NOMO-1 treated with dmso at 0.1 percent for 144 hours (cell line): Measurements from ENCODE around the gene IQSEC2.

Experiments
- DNase-seq: peaks from one replicate; lab custom pipeline; 2025; ENCODE audit not compliant: unreplicated experiment; lab: John Stamatoyannopoulos, UW

IQSEC2 gene

DNA sequence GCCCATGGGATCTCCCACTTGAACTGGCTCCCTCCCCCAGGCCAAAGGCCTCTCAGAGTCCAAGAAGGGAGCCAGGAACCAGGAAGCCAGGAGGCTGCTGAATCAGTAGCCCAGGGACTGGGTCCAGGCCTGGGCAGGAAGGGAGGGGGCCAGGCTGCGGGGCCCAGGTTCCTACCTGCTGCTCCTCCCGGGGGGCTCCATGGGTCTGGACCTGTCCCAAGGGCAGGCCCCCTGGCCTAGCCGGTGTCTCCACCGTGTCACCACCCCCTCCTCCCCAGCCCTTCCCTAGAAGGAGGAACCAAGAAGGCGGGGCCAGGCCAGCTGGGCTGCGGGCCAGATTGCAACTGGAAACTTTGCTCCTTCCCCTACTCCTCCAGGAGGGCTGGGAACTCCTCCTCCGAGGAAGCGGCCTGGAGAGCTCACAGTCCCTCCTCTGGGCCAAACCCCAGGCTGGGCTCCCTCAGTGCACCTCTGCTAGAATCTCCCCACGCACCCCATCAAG, at the start of gene IQSEC2:
IQSEC2 (minus strand) TSS at position 264 of the 502 bp plus-strand sequence.
- no peak for DNase-seq

DNA sequence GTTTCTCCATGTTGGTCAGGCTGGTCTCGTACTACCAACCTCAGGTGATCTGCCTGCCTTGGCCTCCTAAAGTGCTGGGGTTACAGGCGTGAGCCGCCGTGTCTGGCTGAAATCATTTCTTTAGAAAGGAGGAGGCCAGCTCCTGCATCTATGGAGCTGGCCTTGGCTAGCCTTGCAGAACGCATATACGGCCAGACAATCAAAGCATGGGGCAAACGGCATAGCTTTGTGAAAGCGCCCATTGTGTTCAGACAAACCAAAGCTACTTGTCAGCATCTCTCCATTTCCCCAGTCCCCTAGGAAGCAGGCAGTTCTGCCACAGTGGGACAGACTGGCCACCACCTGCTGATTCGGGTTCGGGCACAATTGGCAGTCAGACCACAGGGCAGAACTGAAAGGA, 48.9 kb upstream of the IQSEC2 start:
- DNase-seq, result no peak

DNA sequence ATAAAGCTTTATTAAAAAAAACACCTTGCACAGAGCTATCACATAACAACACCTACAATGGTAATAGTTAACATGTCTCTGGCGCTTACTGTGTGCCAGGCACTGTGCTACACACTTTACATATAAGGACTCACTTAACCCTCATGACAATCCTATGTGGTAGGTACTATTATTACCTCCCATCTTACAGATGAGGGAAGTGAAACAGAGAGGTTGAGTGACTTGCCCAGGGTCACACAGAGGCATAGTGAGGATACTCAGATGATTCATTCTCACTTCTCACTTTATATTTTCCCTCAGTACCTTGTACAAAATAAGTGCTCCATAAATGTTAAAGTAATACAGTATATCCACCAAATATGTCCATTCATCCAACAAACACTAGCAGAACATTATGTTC, 43.4 kb upstream of the IQSEC2 start:
- DNase-seq, result no peak

DNA sequence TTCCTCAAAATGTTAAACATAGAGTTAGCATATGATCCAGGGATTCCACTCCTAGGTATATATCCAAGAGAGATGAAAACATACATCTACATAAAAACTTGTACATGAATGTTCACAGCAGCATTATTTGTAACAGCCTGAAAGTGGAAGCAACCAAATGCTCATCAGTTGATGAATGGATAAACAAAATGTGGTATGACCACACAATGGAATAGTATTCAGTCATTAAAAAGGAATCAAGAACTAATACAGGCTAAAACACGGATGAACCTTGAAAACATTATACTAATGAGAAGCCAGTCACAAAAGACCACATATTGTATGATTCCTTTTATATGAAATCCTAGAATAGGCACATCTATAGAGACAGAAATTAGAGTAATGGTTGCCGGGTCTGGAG, 42.7 kb upstream of the IQSEC2 start:
- DNase-seq, result no peak

DNA sequence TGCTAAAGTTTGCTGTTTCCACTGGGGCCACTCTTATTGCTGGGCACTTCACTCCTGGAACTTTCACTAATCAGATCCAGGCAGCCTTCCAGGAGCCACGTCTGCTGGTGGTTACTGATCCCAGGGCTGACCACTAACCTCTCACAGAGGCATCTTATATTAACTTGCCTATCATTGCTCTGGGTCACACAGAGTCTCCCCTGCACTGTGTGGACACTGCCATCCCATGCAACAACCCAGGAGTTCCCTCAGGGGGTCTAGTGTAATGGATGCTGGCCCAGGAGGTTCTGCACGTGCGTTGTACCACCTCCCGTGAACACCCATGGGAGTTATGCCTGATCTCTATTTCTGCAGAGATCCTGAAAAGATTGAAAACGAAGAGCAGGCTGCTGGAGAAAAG, 41.8 kb upstream of the IQSEC2 start:
- no peak for DNase-seq

DNA sequence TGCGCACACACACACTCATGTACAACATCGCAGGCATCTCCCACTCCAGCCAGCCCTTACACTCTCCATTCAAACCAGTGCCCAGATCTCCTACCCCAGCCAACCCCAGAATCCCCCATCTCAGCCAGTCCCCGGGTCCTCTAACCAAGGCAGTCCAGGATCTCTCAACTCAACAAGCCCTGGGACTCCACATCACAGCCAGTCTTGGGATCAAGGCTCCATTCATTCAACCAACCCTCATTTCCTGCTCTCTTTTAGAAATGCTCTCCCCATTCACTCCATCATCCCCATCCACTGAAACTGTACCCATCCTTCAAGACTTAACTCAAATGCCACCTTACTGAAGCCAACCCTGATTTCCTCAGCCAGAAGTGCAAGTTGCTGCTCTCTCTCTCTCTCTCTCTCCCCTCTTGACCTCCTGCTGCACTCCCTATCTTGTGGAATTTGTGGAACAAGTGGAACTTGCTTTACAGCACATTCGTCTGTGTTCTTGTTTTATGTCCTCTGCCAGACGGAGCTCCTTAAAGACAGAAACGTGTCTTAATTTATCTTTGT, 40.6 kb upstream of the IQSEC2 start:
- no peak for DNase-seq

DNA sequence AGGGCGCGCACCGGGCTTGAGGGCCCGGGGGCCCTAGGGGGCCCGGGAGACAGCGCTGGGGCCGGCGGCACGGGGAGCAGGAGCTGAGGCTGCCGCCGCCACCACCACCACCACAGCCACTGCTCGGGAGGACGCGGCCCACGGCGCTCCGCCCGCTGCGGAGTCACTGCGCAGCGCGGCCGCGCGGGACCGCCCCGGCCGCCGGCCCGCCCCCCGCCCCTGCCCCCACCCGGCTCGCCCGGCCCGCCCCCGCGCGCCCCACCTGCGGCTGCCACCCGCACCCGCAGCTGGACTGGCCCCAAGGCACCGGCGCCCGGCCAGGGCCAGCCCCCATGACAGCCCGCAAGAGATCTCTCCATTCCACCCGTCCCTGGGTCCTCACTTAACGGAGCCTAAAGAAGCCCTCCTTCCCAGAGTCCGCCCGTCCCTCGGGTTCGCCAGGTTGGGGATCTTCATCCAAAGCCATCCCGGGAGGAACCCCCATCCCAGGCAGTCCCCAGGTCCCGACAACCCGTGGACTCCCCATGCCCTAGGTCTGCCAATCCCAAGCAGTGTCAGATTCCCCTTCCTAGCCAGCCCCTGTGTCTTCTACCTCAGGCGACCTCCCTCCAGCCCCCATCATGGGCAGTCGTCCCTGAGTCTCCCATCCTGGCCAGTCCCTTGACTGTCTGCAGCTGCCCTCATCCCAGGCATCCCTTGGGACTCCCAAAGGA, 40.0 kb upstream of the IQSEC2 start:
- DNase-seq, result no peak

DNA sequence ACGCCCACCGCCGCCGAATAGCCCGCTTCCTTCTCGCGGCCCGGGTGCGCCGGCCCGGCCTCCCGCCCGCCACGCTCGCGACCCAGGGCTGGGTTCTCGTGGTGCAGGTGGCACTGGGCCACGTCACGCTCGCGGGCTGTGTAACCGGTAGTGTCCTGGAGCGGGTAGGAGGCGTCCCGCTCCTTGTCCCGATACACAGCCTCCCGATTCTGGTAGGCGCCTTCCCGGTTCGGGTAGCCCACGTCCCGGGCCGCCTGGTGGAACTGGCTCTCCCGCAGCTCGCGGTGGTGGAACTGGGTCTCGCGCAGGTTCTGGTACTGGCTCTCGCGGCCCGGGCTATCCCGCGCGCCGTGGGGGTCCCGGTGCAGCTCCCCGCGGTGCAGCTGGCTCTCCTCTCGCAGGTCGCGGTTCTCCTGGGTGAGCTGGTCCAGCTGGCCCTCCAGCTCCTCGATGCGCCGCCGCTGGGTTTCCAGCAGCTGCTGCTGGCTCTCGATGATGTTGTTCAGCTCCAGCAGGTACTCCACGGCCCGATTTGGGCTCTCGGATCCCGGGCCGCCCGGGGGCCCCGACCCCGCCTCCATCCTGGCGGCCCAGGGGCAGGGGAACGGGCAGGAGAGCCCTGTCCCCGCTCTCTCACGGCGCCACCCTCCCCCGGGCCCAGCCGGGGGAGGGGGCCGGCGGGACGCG, 39.3 kb upstream of the IQSEC2 start:
- DNase-seq, result no peak

DNA sequence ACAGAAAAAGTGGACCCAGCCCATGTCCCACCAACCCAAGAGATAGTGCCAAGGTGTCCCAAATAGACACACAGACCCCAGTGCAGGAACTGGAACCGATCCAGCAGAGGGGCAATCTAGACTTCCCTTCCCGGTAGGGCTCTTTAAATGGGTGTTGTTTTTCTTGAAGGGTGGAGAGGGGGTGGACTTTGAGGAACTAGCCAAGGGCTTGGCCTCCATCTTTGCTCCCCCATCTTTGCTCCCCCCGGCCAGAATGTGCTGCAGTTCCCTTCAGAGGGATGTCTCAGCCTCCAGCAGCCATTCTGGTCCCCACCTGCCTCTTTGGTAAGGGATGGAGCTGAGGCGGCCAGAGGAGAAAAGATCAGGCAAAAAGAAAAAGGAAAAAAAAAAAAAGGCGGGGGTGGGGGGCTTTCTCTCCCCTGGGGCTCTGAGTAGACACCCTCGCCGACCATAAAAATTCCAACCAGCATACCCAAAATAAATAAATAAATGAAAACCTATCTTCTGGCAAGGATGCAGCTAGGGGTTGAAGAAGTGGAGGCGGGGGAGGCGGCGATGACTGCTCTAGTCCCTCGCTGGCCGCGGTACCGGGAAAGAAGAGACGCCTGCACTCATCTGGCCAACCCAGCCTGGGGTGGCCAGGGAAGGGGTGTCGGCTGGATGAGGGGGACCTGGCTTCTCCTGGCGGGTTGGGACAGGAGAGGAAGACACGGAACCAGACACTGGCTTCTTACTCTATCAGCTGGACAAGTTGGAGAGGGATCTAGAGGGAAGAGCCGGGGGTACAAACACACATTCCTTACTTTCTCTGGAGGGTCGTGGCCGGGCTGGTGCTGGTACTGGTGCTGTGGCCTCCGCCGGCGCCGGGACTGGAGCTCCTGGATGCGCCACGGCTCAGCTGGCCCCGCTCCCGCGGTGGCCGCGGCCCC, 38.5 kb upstream of the IQSEC2 start:
- no peak for DNase-seq

DNA sequence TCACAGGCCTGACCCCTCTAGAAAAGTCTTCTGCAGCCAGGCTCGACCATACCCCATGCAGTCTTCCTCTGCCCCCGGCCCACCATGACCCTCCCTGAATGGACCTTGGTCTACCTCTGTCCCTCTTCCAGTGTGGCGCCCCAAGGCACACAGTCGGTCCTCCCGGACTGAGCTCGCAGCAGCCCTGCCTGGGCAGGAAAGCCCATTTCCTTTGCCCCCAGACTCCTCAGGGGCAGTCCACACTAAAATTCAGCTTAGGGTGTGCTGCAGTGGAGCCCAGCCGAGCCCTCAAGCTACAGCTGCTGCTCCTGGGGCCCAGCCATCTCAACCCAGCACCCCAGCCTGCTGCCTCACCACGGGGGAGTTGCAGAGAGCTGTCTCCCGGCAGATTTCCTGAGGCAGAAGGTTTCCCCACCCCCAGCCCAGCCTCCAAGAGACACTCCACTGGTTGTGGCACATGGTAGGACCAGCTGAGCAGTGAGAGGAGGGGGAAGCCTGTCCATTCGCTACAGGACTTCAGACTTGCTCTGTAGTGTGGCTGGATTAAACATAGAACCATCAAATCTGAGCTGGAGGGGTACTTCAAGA, 37.5 kb upstream of the IQSEC2 start:
- no peak for DNase-seq

DNA sequence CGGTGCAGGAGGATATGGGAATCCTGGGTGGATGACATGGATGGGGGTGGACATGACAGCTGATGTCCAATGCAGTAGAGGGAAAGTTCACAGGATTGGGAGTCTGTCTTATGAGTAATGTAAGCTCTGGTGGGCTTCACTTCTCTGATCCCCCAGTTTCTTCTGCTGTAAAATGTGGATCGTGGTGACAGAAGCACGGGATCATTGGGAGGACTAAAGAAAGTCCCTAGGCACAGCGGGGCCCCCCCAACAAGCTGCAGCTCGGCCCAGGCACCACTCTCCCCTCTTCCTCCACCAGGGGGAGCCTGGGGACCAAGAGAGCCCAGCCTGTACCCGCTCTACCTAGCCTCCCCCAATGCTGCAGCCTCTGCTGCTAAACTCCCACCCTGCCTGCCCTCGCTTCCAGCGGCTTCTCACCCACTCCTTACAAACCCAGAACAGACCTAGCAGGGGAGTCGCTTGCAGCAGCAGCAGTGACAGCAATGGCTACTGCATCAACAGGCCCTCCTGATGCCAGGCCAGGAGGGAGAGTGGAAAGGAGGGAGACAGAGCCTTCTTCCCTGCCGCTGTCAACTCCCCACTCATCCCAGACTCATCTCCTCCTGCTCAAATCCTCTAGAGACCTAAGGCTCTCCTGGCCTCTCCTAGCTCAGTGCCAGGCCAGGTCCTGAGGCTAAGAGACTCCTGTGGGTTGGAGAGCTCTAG, 36.1 kb upstream of the IQSEC2 start:
- peak; percentile 68 for DNase-seq

DNA sequence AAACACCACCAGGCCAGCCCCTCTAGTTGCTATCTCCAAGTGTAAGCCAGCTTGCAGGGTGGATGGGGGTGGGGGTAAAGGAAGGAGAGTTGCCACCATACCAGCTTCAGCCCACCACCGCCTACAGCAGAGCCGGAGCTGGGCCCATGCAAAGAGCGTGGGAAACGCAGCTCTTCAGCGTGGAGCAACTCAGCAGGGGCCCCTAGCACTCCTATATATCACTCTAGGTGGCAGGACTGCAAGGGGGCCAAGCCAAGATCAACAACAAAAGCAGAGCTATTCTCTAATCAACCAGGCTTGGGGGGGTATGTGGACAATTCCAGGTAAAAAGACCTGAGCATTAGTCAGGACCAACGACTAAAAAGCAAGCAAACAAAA, 35.5 kb upstream of the IQSEC2 start:
- no peak for DNase-seq

DNA sequence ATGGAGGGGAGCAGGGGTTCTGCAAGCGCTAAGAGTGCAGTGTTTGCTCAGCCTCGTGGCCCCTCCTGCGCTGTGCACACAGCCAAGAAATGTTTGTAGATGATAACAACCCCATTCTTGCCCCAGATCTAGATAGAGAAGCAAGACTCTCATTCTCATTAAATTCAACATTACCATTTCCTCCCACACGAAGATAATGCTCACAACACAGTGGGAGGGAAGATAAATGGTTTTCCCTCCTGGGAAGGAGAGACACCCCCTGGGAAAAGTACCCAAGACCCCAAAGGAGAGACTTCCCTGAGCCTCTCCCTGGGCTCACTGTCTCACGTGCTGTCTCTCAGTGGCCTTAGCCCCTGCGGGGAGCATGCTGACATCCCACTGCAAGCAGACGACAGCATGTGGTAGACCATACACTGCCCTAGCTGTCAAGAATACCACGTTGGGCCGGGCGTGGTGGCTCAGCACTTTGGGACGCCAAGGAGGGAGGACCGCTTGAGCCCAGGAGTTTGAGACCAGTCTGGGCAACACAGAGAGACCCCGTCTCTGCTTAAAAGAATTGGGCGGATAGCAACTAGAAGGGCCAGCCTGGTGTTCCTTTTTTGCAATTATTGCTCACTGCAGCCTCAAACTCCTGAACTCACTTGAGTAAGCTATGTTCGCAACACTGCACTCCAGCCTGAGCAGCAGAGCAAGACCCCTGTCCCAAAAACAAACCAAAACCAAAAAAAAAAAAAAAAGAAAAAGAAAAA, 34.9 kb upstream of the IQSEC2 start:
- DNase-seq, result no peak

DNA sequence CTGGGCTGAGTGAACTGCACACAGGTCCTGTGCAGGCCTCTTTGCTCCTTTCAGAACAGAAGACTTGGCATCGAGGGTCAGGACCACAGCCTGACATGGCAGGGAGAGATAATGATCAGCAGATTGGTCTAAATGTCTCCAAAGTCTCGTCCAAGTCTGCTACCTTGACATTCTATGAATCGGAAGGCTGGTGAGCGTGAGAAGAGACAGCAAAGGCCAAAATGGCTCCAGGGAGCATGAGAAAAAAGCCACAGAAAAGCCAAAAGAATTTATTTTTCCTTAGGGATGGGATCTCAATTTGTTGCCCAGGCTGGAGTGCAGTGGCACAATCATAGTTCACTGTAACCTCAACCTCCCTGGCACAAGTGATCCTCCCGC, 32.3 kb upstream of the IQSEC2 start:
- no peak for DNase-seq

DNA sequence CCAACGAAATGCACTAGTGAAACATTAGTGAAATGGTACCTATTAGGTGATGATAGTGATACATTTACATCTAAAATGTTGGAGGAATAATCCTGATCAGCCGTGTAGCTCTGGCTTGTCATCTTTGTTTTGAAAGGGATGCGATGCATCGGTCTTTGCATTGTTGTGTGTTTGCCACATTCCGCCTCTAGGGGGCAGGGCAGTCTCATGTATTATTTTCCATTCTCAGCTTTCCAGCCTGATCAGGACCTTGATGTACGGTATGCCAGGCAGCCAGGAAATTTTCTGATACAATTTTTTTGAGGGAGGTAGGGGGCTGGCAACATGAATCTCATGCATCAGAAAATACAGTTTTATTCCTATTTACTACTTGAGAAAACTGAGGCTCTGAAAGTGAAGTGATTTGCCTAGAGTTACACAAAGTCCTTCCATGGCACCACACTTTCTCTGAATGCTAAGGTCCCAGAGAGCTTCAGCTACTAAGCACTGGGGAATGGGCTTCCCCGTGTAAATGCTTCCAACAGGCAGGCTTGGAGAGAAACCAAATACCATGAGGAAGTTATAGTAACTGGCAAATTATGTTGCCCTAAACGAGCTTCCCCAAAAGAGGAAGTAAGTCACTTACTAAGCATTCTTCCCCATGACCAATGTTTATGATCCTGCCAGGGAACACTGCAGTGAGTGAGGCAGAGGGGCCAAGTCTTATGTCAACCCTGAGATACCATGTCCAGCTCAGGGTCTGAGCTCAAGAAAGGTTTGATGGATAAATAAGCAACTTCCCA, 31.8 kb upstream of the IQSEC2 start:
- DNase-seq, result peak; percentile 70

DNA sequence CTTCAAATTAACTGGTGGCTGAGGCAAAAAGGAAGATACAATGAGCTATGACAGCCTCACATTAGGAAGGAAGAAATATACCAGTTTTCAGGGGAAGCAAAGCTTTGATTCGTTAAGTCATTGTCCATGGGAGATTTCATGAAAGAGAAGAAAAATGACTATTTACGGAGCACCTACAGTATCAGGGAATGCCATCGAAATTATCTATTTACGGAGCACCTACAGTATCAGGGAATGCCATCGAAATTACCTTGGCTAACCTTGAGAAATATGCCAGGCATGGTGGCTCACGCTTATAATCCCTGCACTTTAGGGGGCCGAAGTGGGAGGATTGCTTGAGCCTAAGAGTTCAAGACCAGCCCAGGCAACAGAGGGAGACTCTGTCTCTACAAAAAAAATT, 28.5 kb upstream of the IQSEC2 start:
- DNase-seq, result no peak

DNA sequence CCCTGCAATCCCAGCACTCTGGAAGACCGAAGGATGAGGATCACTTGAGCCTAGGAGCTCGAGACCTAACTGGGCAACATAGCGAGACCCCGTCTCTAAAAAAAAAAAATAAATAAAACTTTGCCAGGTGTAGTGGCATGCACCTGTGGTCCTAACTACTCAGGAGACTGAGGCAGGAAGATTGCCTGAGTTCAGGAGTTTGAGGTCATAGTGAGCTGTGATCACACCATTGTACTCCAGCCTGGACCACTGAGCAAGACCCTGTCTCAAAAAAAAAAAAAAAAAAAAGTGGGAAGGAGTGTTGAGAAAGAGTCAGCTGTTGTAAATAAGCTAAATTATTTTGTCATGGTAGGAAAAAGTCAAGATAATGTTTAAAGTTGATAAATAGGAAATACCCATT, 27.5 kb upstream of the IQSEC2 start:
- DNase-seq, result no peak

DNA sequence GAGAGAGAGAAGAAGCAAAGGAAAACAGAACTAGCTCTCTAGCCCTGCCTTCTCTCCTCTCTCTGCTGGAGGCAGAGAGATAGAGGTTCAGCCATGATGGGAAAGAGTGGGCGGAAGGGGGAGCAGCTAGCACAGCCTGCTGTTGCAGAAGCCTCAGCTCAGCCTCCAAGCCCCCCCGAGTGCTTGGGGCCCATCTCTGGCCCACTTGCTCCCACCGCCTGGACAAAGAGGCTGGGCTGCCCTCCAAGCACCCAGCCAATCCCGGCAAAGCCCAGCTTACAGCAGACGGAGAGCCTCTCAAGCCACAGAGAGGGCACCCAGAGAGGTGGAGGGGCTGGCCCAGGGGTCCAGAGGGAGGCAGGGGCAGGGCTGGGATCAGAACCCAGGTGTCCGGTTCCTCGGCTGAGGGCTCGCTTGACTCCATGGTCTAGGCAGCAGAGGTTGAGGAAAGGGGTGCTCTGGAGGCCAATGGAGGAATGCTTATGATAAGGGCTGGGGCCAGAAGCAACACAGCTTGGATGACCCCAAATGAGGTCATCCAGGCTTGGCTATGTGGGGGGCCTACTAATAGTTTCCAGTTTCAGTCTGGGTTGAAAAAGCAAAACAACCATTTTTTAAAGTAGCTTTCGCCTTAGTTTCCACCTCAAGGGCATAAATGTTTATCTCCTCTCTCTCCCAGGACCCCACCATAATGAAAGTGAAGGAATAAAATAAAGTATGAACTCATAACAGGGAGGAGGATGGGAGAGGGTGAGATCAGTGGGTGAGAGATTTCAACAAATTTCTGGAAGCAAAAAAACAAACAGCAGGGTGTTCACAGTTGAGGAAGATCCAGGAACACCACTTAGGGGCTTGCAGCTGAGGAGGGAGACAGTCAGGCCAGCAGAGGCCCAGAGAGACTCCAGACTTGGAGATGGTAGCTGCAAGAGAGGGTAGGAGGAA, 24.9 kb upstream of the IQSEC2 start:
- DNase-seq, result no peak
